ENCODE data around the gene VSIG4. TPM values are rescaled to one million over a fixed set of nuclear protein-coding genes. Genes with fewer than 3 reads are reported as not detected.

Gene VSIG4
- total RNA-seq, 1 experiment from 2014 or later, result not detected

DNA sequence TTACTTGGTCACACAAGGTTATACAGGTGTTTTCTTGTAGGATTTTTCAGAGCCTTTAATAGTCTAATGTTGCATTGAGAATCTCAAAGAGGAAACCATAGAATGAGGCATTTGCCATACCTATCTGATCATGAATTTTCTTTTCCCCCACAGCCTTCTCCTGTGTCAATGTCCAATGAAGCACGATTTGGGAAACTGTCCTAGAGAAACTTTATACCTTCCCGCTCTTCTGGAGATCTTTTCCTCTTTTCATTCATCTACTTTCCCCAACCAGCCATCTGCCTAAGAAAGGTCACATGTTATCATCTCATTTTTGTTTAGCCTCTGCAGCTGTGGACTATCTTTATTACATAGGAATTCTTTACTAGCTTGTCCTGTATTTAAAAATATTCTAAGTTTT lies 19.9 kb downstream of the VSIG4 start:
- Histone ChIP-seq H3K9me2 (replicated peaks; ENCODE audit: low read length) (no peaks in the 10 kb centered on the region), H4K20me1 (ENCODE audit: low read length) (no peaks in the 10 kb centered on the region), H2AFZ (ENCODE audit: low read length) (no peak overlapping the region), H3K27me3 (ENCODE audit: low read length) (no peaks in the 10 kb centered on the region), H3K9ac (ENCODE audit: low read length) (no peak overlapping the region), H3F3A (ENCODE audit: low read length, unreplicated experiment) (no peaks in the 10 kb centered on the region), H3K4me3 (ENCODE audit: low read length) (no peak overlapping the region), H3K9me3 (ENCODE audit: low read length) (no peaks in the 10 kb centered on the region), H3K27ac (ENCODE audit: low read length) (no peak overlapping the region), H3K79me2 (ENCODE audit: low read length) (no peaks in the 10 kb centered on the region), H3K36me3 (ENCODE audit: low read depth, low read length) (no peaks in the 10 kb centered on the region), H3K4me1 (ENCODE audit: insufficient read depth, low read length) (no peaks in the 10 kb centered on the region), H3K4me2 (ENCODE audit: low read length) (no peak overlapping the region)
- ChIA-PET CTCF (no interaction called here), POLR2A (ENCODE audit: unreplicated experiment) (no interaction called here)
- DNase-seq (no peak), ATAC-seq (no peak)
- BruUV-seq (replicated peaks), result no TSS peak
- intact Hi-C loops (cut with micrococcal nuclease), result no loop called here
- TF ChIP-seq EZH2 (IDR thresholded peaks at IDR 0.05; ENCODE audit: low read length, unreplicated experiment), result no peak
- TF ChIP-seq EZH2phosphoT487 (IDR thresholded peaks at IDR 0.05; ENCODE audit: borderline replicate concordance, low read length), result no peak
- TF ChIP-seq, protein P1, sequence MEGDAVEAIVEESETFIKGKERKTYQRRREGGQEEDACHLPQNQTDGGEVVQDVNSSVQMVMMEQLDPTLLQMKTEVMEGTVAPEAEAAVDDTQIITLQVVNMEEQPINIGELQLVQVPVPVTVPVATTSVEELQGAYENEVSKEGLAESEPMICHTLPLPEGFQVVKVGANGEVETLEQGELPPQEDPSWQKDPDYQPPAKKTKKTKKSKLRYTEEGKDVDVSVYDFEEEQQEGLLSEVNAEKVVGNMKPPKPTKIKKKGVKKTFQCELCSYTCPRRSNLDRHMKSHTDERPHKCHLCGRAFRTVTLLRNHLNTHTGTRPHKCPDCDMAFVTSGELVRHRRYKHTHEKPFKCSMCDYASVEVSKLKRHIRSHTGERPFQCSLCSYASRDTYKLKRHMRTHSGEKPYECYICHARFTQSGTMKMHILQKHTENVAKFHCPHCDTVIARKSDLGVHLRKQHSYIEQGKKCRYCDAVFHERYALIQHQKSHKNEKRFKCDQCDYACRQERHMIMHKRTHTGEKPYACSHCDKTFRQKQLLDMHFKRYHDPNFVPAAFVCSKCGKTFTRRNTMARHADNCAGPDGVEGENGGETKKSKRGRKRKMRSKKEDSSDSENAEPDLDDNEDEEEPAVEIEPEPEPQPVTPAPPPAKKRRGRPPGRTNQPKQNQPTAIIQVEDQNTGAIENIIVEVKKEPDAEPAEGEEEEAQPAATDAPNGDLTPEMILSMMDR (conservative IDR thresholded peaks at IDR 0.05; ENCODE audit: low read depth, low read length), result no peak

DNA sequence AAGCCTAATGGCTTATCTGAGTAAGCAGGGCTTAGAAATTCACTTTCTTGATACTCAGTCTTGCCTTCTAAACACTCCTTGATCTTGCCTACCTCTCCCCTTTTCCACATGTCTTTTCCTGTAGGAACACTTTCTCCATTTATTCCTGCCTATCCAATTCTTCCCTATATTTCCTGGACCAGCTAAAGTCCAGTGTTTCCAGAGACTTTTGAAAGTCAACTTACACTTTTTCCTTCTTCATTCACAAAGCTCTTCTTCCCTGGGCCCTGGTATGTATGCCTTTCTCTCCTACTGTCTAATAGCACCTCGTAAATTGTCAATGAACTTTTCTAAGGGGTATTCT lies 20.6 kb downstream of the VSIG4 start:
- CTCF ChIA-PET, result no interaction called here
- H2AFZ ChIP-seq (ENCODE audit: low read length), result no peak overlapping the region

DNA sequence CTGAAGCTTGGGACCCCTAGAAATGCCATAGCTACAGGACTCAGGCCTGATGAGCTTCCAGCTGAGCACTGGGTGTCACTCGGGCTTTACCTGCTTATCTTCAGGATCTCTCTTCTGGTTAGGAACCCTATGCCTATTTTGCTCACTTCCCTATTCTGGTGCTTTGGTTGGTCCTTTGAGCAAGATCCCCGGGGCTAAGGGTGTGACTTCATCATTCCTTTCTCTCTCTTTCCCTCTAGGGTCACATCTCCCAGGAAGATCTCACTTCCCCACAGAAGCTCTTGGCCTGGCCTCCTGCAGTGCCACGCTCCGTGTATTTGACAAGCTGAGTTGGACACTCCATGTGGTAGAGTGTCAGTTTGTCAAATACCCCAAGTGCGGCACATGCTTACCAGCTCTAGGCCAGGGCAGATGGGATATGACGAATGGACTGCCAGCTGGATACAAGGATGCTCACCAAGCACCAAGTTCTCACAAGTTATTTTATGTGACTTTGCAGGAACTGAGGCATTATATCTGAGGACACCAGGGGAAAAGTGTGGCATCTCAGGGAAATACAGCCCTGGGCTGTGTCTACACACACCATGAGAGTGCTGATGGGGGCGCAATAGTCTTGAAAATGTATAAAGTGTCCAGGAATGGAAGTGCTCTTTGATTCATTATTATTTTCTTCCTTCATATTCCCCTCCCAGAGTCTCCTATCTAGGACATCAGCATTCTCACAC lies 21.1 kb downstream of the VSIG4 start:
- Histone ChIP-seq H3K9me3 (ENCODE audit: low read length) (no peaks in the 10 kb centered on the region), H2AFZ (ENCODE audit: low read length) (no peak overlapping the region), H3K9ac (ENCODE audit: low read length) (no peak overlapping the region), H3K4me2 (ENCODE audit: low read length) (no peak overlapping the region), H4K20me1 (ENCODE audit: low read length) (no peaks in the 10 kb centered on the region), H3K27me3 (ENCODE audit: low read length) (no peaks in the 10 kb centered on the region), H3K4me3 (ENCODE audit: low read length) (no peak overlapping the region), H3K27ac (ENCODE audit: low read length) (no peak overlapping the region), H3F3A (ENCODE audit: low read length, unreplicated experiment) (no peaks in the 10 kb centered on the region), H3K9me2 (replicated peaks; ENCODE audit: low read length) (no peaks in the 10 kb centered on the region), H3K4me1 (ENCODE audit: insufficient read depth, low read length) (no peaks in the 10 kb centered on the region), H3K79me2 (ENCODE audit: low read length) (no peaks in the 10 kb centered on the region), H3K36me3 (ENCODE audit: low read depth, low read length) (no peaks in the 10 kb centered on the region)
- DNase-seq, result no peak
- intact Hi-C loops (cut with micrococcal nuclease), result no loop called here
- POLR2A ChIA-PET (ENCODE audit: unreplicated experiment), result no interaction called here
- TF ChIP-seq EZH2 (IDR thresholded peaks at IDR 0.05; ENCODE audit: low read length, unreplicated experiment), result no peak
- TF ChIP-seq, protein P1 (conservative IDR thresholded peaks at IDR 0.05; ENCODE audit: low read depth, low read length), result no peak
- TF ChIP-seq EZH2phosphoT487 (IDR thresholded peaks at IDR 0.05; ENCODE audit: borderline replicate concordance, low read length), result no peak
- CTCF ChIA-PET, result no interaction called here
- no peak for ATAC-seq
- no TSS peak for BruUV-seq (replicated peaks)

More for the DNA sequence above, 20.6 kb downstream of the VSIG4 start:
- Histone ChIP-seq H3K4me2 (ENCODE audit: low read length) (no peak overlapping the region), H3K36me3 (ENCODE audit: low read depth, low read length) (no peaks in the 10 kb centered on the region), H4K20me1 (ENCODE audit: low read length) (no peaks in the 10 kb centered on the region), H3K9me3 (ENCODE audit: low read length) (no peaks in the 10 kb centered on the region), H3K27me3 (ENCODE audit: low read length) (no peaks in the 10 kb centered on the region), H3K9ac (ENCODE audit: low read length) (no peak overlapping the region), H3K4me1 (ENCODE audit: insufficient read depth, low read length) (no peaks in the 10 kb centered on the region), H3K4me3 (ENCODE audit: low read length) (no peak overlapping the region), H3K79me2 (ENCODE audit: low read length) (no peaks in the 10 kb centered on the region), H3F3A (ENCODE audit: low read length, unreplicated experiment) (no peaks in the 10 kb centered on the region), H3K9me2 (replicated peaks; ENCODE audit: low read length) (no peaks in the 10 kb centered on the region), H3K27ac (ENCODE audit: low read length) (no peak overlapping the region)
- POLR2A ChIA-PET (ENCODE audit: unreplicated experiment), result no interaction called here
- no peak for ATAC-seq
- intact Hi-C loops (cut with micrococcal nuclease), result no loop called here
- BruUV-seq (replicated peaks), result no TSS peak
- TF ChIP-seq, protein P1 (conservative IDR thresholded peaks at IDR 0.05; ENCODE audit: low read depth, low read length), result no peak
- TF ChIP-seq EZH2phosphoT487 (IDR thresholded peaks at IDR 0.05; ENCODE audit: borderline replicate concordance, low read length), result no peak
- no peak for TF ChIP-seq EZH2 (IDR thresholded peaks at IDR 0.05; ENCODE audit: low read length, unreplicated experiment)
- no peak for DNase-seq

All from PC-3 (cell line).